GM21576 (cell line): ENCODE results near the gene SIK2.

Source experiments
- ATAC-seq: cut with Tn5 transposase; IDR thresholded peaks from one replicate; pipeline ENCODE4 v1.9.1; 2021; ENCODE audit warnings: mild to moderate bottlenecking, moderate library complexity; ENCODE audit not compliant: unreplicated experiment

Gene SIK2

DNA sequence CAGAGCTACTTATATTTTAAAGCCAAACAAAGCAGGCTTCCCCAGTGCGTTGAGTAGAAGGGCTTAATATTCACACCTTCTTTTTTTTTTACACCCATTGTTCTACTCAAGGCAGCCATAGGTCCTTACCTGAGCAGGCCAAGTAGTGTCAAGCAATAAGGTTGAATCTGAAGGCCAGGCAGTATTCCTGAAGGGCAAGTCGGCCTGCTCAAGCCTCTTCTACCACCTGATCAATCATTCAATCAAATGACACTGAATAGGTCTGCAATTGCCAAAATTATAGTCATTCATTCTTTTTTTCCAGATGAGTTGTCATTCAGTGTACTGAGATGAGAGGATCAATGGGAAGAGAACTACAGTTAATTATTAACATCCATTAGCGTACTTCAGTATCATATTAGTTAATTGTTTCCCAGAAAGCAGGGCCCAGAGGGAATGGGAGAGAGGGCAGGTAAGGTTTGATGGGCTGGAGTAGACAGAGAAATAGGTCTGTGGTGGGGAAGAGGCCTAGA is 175.9 kb downstream of the SIK2 start:
- no peak for ATAC-seq

DNA sequence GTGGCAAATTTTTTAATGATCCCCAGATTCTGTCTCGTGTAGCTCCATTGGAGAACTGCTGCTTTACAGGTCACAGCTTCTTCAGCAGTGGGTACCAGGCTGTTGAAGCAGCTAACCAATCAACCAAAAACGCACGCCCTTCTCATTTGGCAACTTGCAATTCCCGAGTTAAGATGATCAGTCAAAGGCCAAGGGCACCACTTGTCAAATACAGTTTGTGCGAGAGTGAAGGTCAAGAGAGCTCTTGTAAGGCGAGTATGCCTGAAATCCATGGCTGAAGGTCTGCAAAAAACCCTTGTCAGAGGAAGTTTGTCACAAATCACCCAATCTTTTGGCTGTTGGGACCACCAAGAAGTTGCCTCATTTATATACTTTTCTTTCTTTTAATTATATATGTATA is 176.9 kb downstream of the SIK2 start:
- ATAC-seq: no peak
